Bronchial epithelial cell (primary cell): ENCODE data around the gene AUNIP. TPM values are rescaled to one million over a fixed set of nuclear protein-coding genes. Genes with fewer than 3 reads are reported as not detected.
"Not testable (repeated sequence)": the region's sequence is repeated elsewhere in the genome, so short reads cannot be mapped to it uniquely, and the experiment has no call there.

ENCODE experiments used
- DNase-seq: peaks from one replicate; pipeline ENCODE4 v3.0.0-alpha.2; 2010; ENCODE audit warnings: low read depth
- FAIRE-seq: peaks from 2 replicates; lab custom pipeline; 2011; peaks lifted over from hg19 to GRCh38; lab: Jason Lieb, UNC
- H3K27me3 ChIP-seq: 2 replicates; pipeline ENCODE4 v1.5.1; 2011; ENCODE audit warnings: low read length; ENCODE audit not compliant: control insufficient read depth, insufficient read depth
- H3K36me3 ChIP-seq: 2 replicates; pipeline ENCODE4 v1.5.1; 2011; ENCODE audit warnings: low read length; ENCODE audit not compliant: control insufficient read depth, insufficient read depth
- H3K4me3 ChIP-seq: 2 replicates; pipeline ENCODE4 v1.5.1; 2011; ENCODE audit warnings: mild to moderate bottlenecking, low read depth, low read length, control low read depth
- total RNA-seq: library from RNA; depleted of rRNA; stranded (reverse); fragments of >200 nt; gene quantifications from 2 replicates; pipeline ENCODE4 v1.2.1, GENCODE V29; 2014
- TF ChIP-seq, protein P1 (sequence below): IDR thresholded peaks from 2 replicates; pipeline ENCODE4 v1.5.1; 2011; ENCODE audit warnings: mild to moderate bottlenecking, moderate library complexity, low read length, control low read depth, inconsistent platforms; ENCODE audit not compliant: insufficient read depth, severe bottlenecking

The AUNIP gene
- total RNA-seq, 1 donor from 2014 or later, result 2.4 TPM

DNA sequence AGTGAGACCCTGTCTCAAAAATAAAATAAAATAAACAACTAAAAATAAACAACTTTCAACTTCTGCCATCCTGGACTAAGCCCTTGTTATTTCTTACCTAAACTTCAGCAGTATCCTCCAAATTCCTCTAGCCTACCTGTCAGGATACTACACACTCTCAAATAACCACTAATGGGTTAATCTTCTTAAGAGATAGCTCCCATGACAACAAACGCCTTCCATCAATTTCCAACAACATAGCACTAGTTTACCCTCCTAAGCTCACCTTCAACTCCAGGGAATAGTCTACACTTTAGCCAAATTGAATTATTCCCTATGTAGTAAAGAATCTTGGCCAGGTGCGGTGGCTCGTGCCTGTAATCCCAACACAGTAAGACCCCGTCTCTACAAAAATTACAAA lies 11.3 kb downstream of the AUNIP start:
- FAIRE-seq (no peak), DNase-seq (no peak)
- TF ChIP-seq, protein P1, sequence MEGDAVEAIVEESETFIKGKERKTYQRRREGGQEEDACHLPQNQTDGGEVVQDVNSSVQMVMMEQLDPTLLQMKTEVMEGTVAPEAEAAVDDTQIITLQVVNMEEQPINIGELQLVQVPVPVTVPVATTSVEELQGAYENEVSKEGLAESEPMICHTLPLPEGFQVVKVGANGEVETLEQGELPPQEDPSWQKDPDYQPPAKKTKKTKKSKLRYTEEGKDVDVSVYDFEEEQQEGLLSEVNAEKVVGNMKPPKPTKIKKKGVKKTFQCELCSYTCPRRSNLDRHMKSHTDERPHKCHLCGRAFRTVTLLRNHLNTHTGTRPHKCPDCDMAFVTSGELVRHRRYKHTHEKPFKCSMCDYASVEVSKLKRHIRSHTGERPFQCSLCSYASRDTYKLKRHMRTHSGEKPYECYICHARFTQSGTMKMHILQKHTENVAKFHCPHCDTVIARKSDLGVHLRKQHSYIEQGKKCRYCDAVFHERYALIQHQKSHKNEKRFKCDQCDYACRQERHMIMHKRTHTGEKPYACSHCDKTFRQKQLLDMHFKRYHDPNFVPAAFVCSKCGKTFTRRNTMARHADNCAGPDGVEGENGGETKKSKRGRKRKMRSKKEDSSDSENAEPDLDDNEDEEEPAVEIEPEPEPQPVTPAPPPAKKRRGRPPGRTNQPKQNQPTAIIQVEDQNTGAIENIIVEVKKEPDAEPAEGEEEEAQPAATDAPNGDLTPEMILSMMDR, result no peak
- no peak overlapping the region for H3K4me3 ChIP-seq
- H3K27me3 ChIP-seq, result no peaks in the 10 kb centered on the region
- H3K36me3 ChIP-seq, result no peaks in the 10 kb centered on the region

DNA sequence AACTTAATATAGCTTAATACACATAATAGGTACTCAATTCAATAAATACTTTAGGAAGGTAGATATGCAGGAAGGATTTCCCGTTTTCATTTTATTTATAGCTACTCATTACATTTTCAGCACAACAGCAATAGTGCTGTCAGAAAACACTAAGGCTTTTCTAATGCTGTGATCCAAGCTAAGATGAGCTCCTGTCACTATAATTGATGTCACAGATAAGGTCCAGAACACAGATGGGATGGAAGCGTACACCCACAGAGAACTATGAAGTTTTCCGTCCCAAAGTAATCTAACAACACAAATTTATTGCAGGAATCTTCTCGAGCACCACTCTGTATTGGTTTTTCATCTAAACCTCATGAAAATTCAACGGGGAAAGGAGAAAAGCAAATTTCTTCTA lies 13.6 kb downstream of the AUNIP start:
- H3K36me3 ChIP-seq, result no peaks in the 10 kb centered on the region
- H3K4me3 ChIP-seq, result no peak overlapping the region
- no peaks in the 10 kb centered on the region for H3K27me3 ChIP-seq
- TF ChIP-seq, protein P1, result no peak
- DNase-seq (no peak), FAIRE-seq (no peak)

DNA sequence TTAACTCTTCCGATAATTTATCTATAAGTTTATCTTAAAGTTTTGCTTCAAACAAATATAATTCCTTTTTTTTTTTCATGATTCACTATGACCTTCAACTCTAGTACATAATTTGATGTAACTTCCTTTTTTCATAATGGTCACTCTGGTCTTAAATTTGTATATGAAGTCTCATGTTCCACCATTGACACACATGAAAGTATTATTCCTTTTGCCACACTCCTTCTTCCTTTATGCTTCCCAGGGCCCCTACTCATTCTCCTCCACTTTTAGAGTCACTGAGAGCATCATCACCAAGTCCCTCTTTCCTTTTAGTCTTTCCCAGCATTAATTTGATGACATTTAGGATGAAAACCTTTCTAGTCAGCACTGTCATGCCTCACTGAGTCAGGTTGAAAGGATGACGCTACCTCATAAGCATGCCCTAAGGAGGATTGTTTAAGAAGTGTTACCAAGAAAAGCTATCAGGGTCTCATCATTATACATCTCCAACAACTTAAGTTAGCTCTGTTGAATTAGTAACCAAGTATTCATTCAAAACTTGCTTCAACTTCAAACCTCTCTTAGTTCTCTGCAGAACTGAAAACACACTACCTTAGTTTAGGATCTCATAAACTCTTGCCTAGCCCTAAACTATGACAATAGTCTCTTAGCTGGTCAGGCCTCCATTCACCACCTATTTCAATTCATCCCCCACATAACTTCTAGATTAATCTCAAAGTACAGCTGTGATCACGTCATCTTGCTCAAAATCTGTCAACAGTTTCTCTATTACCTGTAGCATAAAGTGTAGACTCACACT lies 14.5 kb downstream of the AUNIP start:
- FAIRE-seq (no peak), DNase-seq (no peak)
- TF ChIP-seq, protein P1, result no peak
- H3K36me3 ChIP-seq, result no peaks in the 10 kb centered on the region
- no peak overlapping the region for H3K4me3 ChIP-seq
- H3K27me3 ChIP-seq, result no peaks in the 10 kb centered on the region

DNA sequence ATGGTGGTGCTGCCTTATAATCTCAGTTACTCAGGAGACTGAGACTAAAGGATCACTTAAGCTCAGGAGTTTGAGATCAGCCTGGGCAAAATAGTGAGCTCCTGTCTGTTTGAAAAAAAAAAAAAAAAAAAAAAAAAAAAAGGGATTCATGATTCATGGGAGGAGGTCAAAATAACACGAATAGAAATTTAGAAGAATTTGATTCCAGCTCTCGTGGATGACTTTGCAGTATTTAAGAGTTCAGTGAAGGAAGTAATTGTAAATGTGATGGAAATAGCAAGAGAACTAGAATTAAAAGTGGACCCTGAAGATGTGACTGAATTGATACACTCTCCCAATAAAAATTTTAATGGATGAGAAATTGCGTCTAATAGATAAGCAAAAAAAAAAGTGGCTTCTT lies 15.8 kb downstream of the AUNIP start:
- no peak for FAIRE-seq
- no peak for DNase-seq
- Histone ChIP-seq H3K27me3 (no peaks in the 10 kb centered on the region), H3K36me3 (peaks cover 1% of the 10 kb centered on the region), H3K4me3 (no peak overlapping the region)
- TF ChIP-seq, protein P1, result no peak

DNA sequence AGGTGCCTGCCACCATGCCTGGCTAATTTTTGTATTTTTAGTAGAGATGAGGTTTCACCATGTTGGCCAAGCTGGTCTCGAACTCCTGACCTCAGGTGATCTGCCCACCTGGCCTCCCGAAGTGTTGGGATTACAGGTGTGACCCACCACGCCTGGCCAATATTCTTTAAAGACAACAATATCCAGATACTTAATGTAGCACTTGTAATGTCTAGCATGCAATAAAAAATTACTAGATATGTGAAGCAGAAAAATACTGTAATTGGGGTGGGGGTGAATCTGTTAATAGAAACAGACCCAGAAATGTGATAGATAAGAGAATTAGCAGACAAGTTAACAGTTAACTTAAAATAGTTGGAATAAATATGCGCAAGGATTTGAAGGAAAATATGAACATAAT lies 19.4 kb downstream of the AUNIP start:
- not testable (repeated sequence) for H3K36me3 ChIP-seq, H3K27me3 ChIP-seq, DNase-seq, FAIRE-seq, H3K4me3 ChIP-seq

DNA sequence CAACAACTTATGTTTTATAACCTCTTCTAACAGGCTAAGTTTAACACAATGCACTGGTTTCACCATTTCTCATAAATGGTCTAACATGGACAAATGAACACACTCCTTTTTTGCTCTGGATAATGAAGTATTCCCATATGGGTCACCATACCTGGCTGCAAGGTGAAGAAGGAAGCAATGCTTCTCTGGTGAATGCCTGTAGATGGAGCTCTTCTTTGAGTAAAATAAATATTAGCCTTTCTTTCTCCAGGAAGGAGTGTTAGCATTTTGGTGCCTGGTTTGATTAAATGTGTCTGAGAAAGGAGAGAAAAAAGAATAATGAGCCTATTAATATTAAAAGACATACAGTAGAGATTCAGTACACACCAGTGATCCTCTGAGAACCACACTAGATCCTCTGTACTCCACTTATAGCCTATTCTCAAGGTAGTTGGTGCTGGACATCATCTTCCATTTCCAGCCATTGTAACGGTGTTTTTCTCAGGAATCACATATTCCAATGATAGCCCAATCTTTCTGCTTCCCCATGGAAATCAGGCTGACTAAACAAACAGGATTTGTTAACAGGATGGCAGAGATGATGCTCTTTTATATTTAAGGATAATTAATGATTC lies 21.9 kb downstream of the AUNIP start:
- no peak overlapping the region for H3K4me3 ChIP-seq
- TF ChIP-seq, protein P1, result peak; percentile 60
- DNase-seq (peak; percentile 52), FAIRE-seq (no peak)
- H3K36me3 ChIP-seq, result peaks cover 1% of the 10 kb centered on the region
- H3K27me3 ChIP-seq, result no peaks in the 10 kb centered on the region
